ACC112 (cell line): Measurements from ENCODE around the gene NEURL1.

Experiments used
- H2AFZ ChIP-seq: fragments of 200-600 bp; sonication (generic); one replicate; pipeline ENCODE4 v1.6.0; 2017; ENCODE audit warnings: antibody characterized with exemption, low read length; ENCODE audit not compliant: unreplicated experiment
- H3K27ac ChIP-seq: fragments of 200-600 bp; sonication (generic); 2 replicates; pipeline ENCODE4 v1.5.1; 2014; ENCODE audit warnings: low read depth, mild to moderate bottlenecking, antibody characterized with exemption, low read length, moderate library complexity
- H3K27me3 ChIP-seq: fragments of 200-600 bp; sonication (generic); 2 replicates; pipeline ENCODE4 v1.6.1; 2014; ENCODE audit warnings: mild to moderate bottlenecking, antibody characterized with exemption, low read length, moderate library complexity, mixed read lengths; ENCODE audit not compliant: insufficient read depth
- H3K36me3 ChIP-seq: fragments of 200-600 bp; sonication (generic); 2 replicates; pipeline ENCODE4 v1.6.1; 2016; ENCODE audit warnings: mild to moderate bottlenecking, antibody characterized with exemption, low read length, moderate library complexity, mixed read lengths; ENCODE audit not compliant: insufficient read depth
- H3K4me1 ChIP-seq: fragments of 200-600 bp; sonication (generic); one replicate; pipeline ENCODE4 v1.6.1; 2016; ENCODE audit warnings: low read length, mixed read lengths; ENCODE audit not compliant: insufficient read depth, unreplicated experiment, control insufficient read depth
- H3K4me3 ChIP-seq: fragments of 200-600 bp; sonication (generic); 2 replicates; pipeline ENCODE4 v1.5.1; 2014; ENCODE audit warnings: mild to moderate bottlenecking, low read depth, low read length
- H3K79me2 ChIP-seq: fragments of 200-600 bp; sonication (generic); one replicate; pipeline ENCODE4 v1.6.0; 2016; ENCODE audit warnings: low read length; ENCODE audit not compliant: control insufficient read depth, unreplicated experiment, insufficient read depth

Gene NEURL1

DNA sequence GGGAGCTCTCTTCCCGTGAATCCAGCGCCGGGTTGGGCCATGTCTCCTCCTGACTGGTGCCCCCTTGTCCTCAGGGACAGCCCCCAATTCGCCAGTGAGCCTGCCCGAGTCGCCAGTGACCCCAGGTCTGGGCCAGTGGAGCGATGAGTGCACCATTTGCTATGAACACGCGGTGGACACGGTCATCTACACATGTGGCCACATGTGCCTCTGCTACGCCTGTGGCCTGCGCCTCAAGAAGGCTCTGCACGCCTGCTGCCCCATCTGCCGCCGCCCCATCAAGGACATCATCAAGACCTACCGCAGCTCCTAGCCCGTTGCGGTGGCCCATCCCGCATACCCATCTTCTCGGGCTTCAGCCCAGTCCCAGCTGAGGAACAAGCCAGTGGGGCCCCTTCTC is 96.6 kb downstream of the NEURL1 start:
- no peak overlapping the region for H2AFZ ChIP-seq
- peaks cover under 1% of the 10 kb centered on the region; the same call in 1 of the 2 replicates for H3K27me3 ChIP-seq
- no peaks in the 10 kb centered on the region for H3K4me1 ChIP-seq
- H3K4me3 ChIP-seq = no peak overlapping the region
- no peaks in the 10 kb centered on the region for H3K36me3 ChIP-seq
- H3K79me2 ChIP-seq = no peaks in the 10 kb centered on the region
- H3K27ac ChIP-seq = no peak overlapping the region

DNA sequence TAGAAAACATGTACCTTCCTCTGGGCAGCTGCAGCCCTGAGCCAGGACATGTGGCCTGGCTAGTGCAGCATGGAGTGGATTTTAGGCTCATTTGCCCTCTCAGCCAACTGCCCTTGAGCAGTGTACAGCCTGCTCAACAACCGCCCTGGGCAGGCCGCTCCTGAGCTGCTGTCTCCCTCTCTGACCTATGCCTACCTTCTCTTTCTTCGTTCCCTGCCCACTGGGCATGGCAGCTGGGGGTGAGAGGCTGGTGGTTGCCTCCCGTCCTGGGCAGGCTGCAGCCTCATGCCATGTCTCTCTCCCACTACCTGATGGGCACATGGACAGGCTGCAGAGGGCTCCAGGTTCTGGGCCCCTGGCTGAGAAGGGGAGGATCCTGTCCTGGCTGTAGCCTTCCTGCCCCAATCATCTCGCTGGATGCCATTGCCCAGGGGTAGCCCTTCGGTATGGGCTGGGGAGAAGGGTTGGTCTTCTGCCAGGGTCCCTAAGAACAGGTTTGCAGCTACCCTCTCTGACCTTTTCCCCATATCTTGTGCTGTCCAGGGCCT is 97.3 kb downstream of the NEURL1 start:
- Histone ChIP-seq H3K4me1 (no peaks in the 10 kb centered on the region), H3K27me3 (no peaks in the 10 kb centered on the region), H2AFZ (no peak overlapping the region), H3K79me2 (no peaks in the 10 kb centered on the region), H3K36me3 (no peaks in the 10 kb centered on the region), H3K4me3 (no peak overlapping the region), H3K27ac (no peak overlapping the region)

DNA sequence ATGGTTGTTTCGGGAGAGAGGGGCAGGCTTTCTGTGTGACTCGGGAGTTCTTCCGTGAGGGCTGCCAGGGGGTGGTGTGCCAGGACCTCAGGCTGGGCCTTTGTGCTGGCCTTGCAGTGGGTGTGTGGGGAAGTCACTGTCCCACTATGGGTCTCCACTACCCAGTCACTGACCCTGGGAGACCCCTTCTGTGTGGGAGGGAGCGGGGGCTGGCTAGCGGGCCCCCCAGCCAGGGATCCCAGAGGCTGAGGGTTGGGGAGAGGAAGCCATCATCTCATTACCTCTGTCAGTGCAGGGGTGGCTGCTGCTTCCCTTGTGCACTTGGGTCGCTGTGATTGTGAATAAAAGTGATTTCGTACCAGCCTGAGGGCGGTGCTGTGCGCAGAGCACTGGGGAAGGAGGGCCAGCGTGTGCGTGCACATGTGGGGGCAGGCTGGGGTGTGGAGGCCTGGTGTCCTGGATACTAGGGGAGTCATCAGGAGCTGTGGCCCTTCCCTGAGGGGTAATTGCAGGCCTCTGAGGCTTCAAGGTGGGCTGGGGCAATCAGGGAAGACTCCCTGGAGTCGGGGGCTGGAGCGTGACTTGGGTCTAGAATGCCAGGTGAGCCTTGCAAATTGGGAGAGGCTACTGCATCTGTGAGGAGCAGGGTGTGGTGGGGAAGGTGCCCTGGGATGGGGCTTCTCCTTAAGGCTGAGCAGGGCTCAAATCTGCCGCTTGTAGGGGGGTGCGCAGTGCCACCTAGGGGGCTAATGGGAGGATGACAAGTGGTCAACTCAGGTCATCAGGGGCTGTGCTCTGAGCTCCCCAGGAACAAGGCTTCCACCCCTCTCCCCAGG is 98.9 kb downstream of the NEURL1 start:
- no peaks in the 10 kb centered on the region for H3K79me2 ChIP-seq
- no peak overlapping the region for H3K4me3 ChIP-seq
- no peaks in the 10 kb centered on the region for H3K27me3 ChIP-seq
- no peaks in the 10 kb centered on the region for H3K4me1 ChIP-seq
- no peaks in the 10 kb centered on the region for H3K36me3 ChIP-seq
- no peak overlapping the region for H3K27ac ChIP-seq
- no peak overlapping the region for H2AFZ ChIP-seq

DNA sequence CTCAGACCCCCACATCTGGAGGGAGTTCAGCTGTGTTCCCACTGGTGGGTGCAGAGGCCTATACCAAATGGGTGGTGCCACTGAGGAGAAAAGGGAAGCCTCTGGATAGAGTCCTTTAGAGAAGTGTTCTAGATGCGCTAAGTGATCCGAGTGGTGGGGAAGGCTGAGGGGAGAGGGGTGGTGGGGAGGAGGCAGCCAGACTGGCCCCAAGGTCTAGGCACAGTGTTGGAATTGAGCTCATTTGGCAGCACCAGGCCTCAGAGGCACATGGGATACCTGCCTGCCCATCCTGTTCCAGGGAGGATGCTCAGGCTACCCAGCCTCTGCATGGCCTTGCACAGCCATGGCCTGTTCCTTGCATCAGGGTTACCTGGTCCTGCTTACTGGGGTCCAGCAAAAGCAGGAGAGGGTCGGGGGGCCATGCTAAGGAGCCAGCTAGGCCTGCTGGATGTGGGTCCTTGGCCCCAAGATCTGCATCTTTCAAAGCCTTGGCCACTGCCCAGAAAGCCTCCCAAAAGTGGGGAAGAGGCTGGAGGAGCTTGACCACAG is 99.6 kb downstream of the NEURL1 start:
- no peaks in the 10 kb centered on the region for H3K27me3 ChIP-seq
- no peaks in the 10 kb centered on the region for H3K36me3 ChIP-seq
- no peak overlapping the region for H3K4me3 ChIP-seq
- H3K27ac ChIP-seq = no peak overlapping the region
- H2AFZ ChIP-seq = no peak overlapping the region
- no peaks in the 10 kb centered on the region for H3K4me1 ChIP-seq
- no peaks in the 10 kb centered on the region for H3K79me2 ChIP-seq

DNA sequence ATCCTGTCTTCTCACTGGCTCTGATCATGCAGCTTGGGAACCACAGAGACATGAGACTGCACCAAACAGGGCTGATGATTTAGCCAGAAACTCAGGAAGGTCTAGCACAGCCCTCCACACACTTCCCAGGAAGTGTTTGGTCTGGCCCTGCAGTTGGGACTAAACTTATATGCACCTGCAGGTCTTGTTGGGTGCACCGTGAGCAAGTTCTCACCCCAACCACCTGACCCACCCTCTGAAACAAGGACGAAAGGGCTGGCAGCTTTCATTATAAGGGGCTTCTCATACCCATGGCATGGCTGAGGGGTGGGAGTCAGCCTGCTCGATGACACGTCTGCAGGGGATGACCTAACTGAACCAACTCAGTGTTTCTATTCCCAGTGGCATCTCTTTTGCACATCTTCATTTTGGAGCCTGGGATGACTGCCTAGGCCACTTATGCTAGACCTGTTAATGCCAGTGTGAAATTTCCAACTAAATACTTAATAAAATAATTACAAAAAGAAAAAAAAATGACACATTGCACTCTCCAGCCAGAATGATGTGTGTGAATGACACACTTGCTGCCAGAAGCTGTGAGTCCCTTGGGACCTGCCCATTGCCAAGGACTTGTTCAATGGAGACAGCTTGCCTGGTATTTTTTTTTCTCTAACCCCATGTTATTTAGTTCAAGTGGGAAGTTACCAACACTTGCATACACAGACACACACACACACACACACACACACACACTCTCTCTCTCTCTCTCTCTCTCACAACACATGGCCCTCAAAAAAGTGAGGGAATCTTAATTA is 102.6 kb downstream of the NEURL1 start:
- no peak overlapping the region for H3K27ac ChIP-seq
- no peaks in the 10 kb centered on the region for H3K27me3 ChIP-seq
- H3K4me1 ChIP-seq = no peaks in the 10 kb centered on the region
- H3K79me2 ChIP-seq = no peaks in the 10 kb centered on the region
- no peaks in the 10 kb centered on the region for H3K36me3 ChIP-seq
- H3K4me3 ChIP-seq = no peak overlapping the region
- H2AFZ ChIP-seq = no peak overlapping the region

DNA sequence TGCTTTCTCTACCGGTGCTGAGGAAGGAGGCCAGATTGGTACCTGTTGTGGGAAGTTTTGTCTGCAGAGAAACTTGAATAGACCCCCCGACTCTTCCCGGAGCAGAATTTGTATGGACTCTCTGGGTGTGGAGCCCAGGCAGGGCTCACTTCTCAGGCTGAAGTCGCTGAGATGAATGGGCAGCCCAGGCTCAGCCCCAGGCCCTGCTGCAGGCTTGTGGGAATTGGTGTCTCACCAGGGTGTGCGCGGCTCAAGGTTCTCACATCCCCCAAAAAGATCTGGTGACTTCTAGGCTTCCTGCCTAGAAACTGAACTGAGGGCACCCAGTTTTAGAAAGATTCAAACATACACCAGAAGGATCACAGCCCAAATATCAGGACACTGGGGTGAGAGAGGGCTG is 103.5 kb downstream of the NEURL1 start:
- Histone ChIP-seq H3K4me3 (no peak overlapping the region), H3K27me3 (no peaks in the 10 kb centered on the region), H3K36me3 (no peaks in the 10 kb centered on the region), H3K4me1 (no peaks in the 10 kb centered on the region), H2AFZ (no peak overlapping the region), H3K79me2 (no peaks in the 10 kb centered on the region), H3K27ac (no peak overlapping the region)

DNA sequence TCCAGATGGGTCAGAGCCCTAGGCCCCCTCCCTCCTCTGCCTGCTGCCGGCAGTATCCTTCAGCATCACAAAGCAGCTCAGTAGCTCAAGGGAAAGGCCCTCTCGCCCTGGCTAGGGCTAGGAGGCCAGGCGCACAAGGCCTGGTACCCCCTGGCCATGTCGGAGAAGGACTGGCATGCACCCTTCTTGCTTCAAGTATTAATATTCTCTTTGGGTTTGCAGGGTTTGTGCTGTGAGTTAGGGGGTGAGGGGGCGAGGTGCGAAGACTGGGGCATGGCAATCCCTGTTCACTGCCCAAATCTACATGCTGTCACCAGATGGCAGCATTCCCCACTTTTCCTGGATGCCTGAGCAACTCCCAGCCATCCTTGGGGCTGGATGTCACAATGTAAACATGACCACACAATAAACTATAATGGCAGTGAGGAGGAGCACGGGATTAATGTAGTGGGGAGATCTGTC is 105.2 kb downstream of the NEURL1 start:
- H3K4me3 ChIP-seq = no peak overlapping the region
- H2AFZ ChIP-seq = no peak overlapping the region
- H3K4me1 ChIP-seq = no peaks in the 10 kb centered on the region
- H3K36me3 ChIP-seq = no peaks in the 10 kb centered on the region
- H3K79me2 ChIP-seq = no peaks in the 10 kb centered on the region
- no peak overlapping the region for H3K27ac ChIP-seq
- H3K27me3 ChIP-seq = no peaks in the 10 kb centered on the region

DNA sequence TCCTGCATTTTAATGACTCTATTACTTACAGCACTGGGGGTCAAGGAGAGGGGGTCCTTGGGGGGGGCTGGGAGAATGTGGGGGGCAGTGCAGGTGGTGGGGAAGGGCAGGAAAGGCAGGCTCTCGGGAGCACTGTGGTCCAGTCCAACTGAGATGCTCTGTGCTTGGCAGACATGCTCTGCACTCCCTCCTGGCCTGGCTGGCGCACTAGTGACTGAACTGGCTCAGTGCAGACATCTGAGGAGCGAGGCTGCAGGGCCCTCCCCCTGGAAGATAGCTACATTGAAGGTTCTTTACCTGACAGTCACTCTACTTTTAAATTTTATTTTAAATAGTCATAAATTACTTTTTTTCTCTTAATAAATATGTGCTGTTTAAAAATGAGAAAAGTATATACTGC is 105.7 kb downstream of the NEURL1 start:
- no peak overlapping the region for H3K27ac ChIP-seq
- H3K27me3 ChIP-seq = no peaks in the 10 kb centered on the region

DNA sequence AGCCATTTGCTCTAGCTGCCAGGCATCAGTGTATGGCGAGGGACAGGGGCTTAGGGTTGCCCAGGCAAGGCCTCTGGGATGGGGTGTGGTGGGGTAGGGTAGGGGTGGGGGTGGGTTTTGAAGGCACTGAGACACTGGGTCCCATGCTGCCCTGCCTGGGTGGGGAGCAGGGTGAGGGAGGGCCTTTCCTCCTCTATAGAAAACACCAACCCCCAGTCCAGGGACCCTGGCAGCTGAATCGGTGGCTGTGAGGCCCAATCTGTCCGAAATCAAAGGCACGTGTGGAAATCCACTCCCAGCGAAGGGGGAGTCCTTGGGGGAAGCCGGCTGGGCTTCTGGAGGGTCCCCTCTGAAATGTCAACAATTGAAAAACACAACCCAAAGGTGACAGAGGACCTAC is 106.4 kb downstream of the NEURL1 start:
- no peak overlapping the region for H3K27ac ChIP-seq
- no peaks in the 10 kb centered on the region for H3K79me2 ChIP-seq
- no peaks in the 10 kb centered on the region for H3K36me3 ChIP-seq
- H3K4me3 ChIP-seq = no peak overlapping the region
- H2AFZ ChIP-seq = no peak overlapping the region
- H3K4me1 ChIP-seq = no peaks in the 10 kb centered on the region
- no peaks in the 10 kb centered on the region for H3K27me3 ChIP-seq

More for the DNA sequence above, 105.7 kb downstream of the NEURL1 start:
- no peaks in the 10 kb centered on the region for H3K36me3 ChIP-seq
- H3K4me3 ChIP-seq = no peak overlapping the region
- no peak overlapping the region for H2AFZ ChIP-seq
- H3K79me2 ChIP-seq = no peaks in the 10 kb centered on the region
- no peaks in the 10 kb centered on the region for H3K4me1 ChIP-seq

DNA sequence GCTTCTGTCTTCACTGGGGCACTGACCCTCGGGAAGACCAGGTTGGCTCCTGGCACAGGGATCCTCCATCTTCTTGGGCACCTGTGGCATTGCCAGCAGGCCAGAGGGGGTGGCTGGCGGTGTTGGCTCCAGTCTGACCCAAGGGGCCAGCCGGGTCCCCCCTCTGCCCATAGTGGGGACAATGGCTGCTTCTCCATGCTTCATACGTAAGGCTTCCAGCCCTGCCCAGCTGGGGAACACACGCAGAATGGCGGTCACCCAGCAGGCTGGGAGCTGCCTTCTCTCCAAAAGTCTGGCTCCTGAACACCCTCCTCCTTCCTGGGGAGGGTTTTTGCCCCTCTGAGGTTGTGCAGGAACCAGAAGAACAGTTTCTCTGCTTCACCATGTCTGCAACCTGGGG is 106.8 kb downstream of the NEURL1 start:
- H3K79me2 ChIP-seq = no peaks in the 10 kb centered on the region
- no peak overlapping the region for H3K4me3 ChIP-seq
- H2AFZ ChIP-seq = no peak overlapping the region
- no peak overlapping the region for H3K27ac ChIP-seq
- H3K4me1 ChIP-seq = no peaks in the 10 kb centered on the region
- no peaks in the 10 kb centered on the region for H3K27me3 ChIP-seq
- no peaks in the 10 kb centered on the region for H3K36me3 ChIP-seq
